ENCODE results near the gene IFITM1. TPM values are rescaled to one million over a fixed set of nuclear protein-coding genes. Genes with fewer than 3 reads are reported as not detected.
A peak's percentile ranks its signal among the peaks of the same experiment; 100 is the strongest.
"Not testable (repeated sequence)": the region's sequence is repeated elsewhere in the genome, so short reads cannot be mapped to it uniquely, and the experiment has no call there.

Gene IFITM1
- total RNA-seq = 100 to 1,000 TPM; 459 to 909 TPM

- Mint-ChIP-seq H3K4me3 (peak within 1 kb of the TSS; percentile 97), H3K4me1 (peaks cover 38% of the 10 kb centered on the region), H3K9me3 (ENCODE audit: low read depth) (no peaks in the 10 kb centered on the region), H3K36me3 (peaks cover 50% of the 10 kb centered on the region), H3K27me3 (no peaks in the 10 kb centered on the region), H3K27ac (peak within 1 kb of the TSS; percentile 99)
- CTCF ChIA-PET = no interaction called here
- DNase-seq (peak; percentile 89), ATAC-seq (peak; percentile 48)
These were observed at the start of gene IFITM1 for GRCh38 chr11:313787-314553. Gene IFITM1, plus strand, starts transcription at chr11:314040. Its CDS starts 131 bp downstream, at chr11:314171.

- CTCF ChIA-PET = interaction anchor here (1.3 to 4.2 kb wide), 8 partner anchors 10 to 60 kb away, joined by 3 to 35 read pairs (median 8); partner anchors contain the start of genes BET1L, IFITM2, NLRP6 and PGGHG
- ATAC-seq (no peak), DNase-seq (no peak)
- Mint-ChIP-seq H3K27me3 (no peaks in the 10 kb centered on the region), H3K27ac (no peak overlapping the region), H3K4me3 (peak overlapping the region; percentile 7), H3K4me1 (peaks cover 34% of the 10 kb centered on the region), H3K36me3 (peaks cover 5% of the 10 kb centered on the region), H3K9me3 (ENCODE audit: low read depth) (no peaks in the 10 kb centered on the region)
These were observed 47.0 kb upstream of the IFITM1 start for GRCh38 chr11:266676-267439.

- Mint-ChIP-seq H3K36me3 (peaks cover 5% of the 10 kb centered on the region), H3K4me1 (peaks cover 32% of the 10 kb centered on the region), H3K27ac (peak overlapping the region; percentile 97), H3K9me3 (ENCODE audit: low read depth) (no peaks in the 10 kb centered on the region), H3K4me3 (peak overlapping the region; percentile 86), H3K27me3 (peaks cover 1% of the 10 kb centered on the region)
- CTCF ChIA-PET = interaction anchor here (0.8 to 4.2 kb wide), 10 partner anchors 9 to 250 kb away, joined by 3 to 35 read pairs (median 6); partner anchors contain the start of genes BET1L, IFITM2, NLRP6 and PGGHG
- DNase-seq = peak; percentile 81
- peak; percentile 48 for ATAC-seq
These were observed 46.3 kb upstream of the IFITM1 start for GRCh38 chr11:267491-267994.

- Mint-ChIP-seq H3K4me1 (peaks cover 32% of the 10 kb centered on the region), H3K27ac (peak overlapping the region; percentile 97), H3K4me3 (peak overlapping the region; percentile 86)
- peak; percentile 54 for ATAC-seq
- not testable (repeated sequence) for H3K27me3 Mint-ChIP-seq; H3K36me3 Mint-ChIP-seq; H3K9me3 Mint-ChIP-seq (ENCODE audit: low read depth)
- peak; percentile 90 for DNase-seq
- CTCF ChIA-PET = interaction anchor here (1.0 to 4.2 kb wide), 6 partner anchors 12 to 249 kb away, joined by 5 to 35 read pairs (median 10); partner anchors contain the start of genes IFITM2, NLRP6 and PGGHG
These were observed 45.1 kb upstream of the IFITM1 start for GRCh38 chr11:268716-269145.

GRCh38 chr11:269146-269890 lies 44.5 kb upstream of the IFITM1 start:
- Mint-ChIP-seq H3K4me1 (peaks cover 32% of the 10 kb centered on the region), H3K4me3 (peak overlapping the region; percentile 86), H3K36me3 (peaks cover 5% of the 10 kb centered on the region), H3K9me3 (ENCODE audit: low read depth) (no peaks in the 10 kb centered on the region), H3K27me3 (peaks cover 11% of the 10 kb centered on the region), H3K27ac (peak overlapping the region; percentile 97)
- CTCF ChIA-PET = interaction anchor here (1.0 to 4.2 kb wide), 5 partner anchors 11 to 179 kb away, joined by 6 to 35 read pairs (median 10); partner anchors contain the start of genes IFITM2, NLRP6 and PGGHG
- ATAC-seq (peak; percentile 57), DNase-seq (peak; percentile 80)

GRCh38 chr11:270451-271318 lies 43.2 kb upstream of the IFITM1 start:
- peak; percentile 39 for DNase-seq
- Mint-ChIP-seq H3K36me3 (peaks cover 5% of the 10 kb centered on the region), H3K27me3 (peaks cover 20% of the 10 kb centered on the region), H3K27ac (no peak overlapping the region), H3K4me1 (peaks cover 32% of the 10 kb centered on the region), H3K9me3 (ENCODE audit: low read depth) (no peaks in the 10 kb centered on the region), H3K4me3 (no peak overlapping the region)
- no peak for ATAC-seq
- CTCF ChIA-PET = no interaction called here

- Mint-ChIP-seq H3K36me3 (peaks cover 9% of the 10 kb centered on the region), H3K4me3 (no peak overlapping the region), H3K27ac (no peak overlapping the region), H3K9me3 (ENCODE audit: low read depth) (no peaks in the 10 kb centered on the region), H3K4me1 (peaks cover 32% of the 10 kb centered on the region), H3K27me3 (peaks cover 25% of the 10 kb centered on the region)
- ATAC-seq (no peak), DNase-seq (no peak)
- CTCF ChIA-PET = no interaction called here
These were observed 42.5 kb upstream of the IFITM1 start for GRCh38 chr11:271319-271715.

GRCh38 chr11:272195-272930 lies 41.5 kb upstream of the IFITM1 start:
- H3K4me3 Mint-ChIP-seq = no peak overlapping the region

GRCh38 chr11:272931-273198 lies 41.0 kb upstream of the IFITM1 start:
- ATAC-seq (no peak), DNase-seq (peak; percentile 37)
- H3K27me3 Mint-ChIP-seq = peaks cover 38% of the 10 kb centered on the region
- peaks cover 29% of the 10 kb centered on the region for H3K4me1 Mint-ChIP-seq
- no peak overlapping the region for H3K4me3 Mint-ChIP-seq
- H3K36me3 Mint-ChIP-seq = peaks cover 21% of the 10 kb centered on the region
- H3K9me3 Mint-ChIP-seq (ENCODE audit: low read depth) = peaks cover 3% of the 10 kb centered on the region
- CTCF ChIA-PET = interaction anchor here (1.1 to 2.0 kb wide), 2 partner anchors 32 to 175 kb away, joined by 3 to 5 read pairs; no protein-coding TSS in a partner anchor
- H3K27ac Mint-ChIP-seq = no peak overlapping the region

More at GRCh38 chr11:272195-272930, 41.5 kb upstream of the IFITM1 start:
- Mint-ChIP-seq H3K4me1 (peaks cover 28% of the 10 kb centered on the region), H3K36me3 (peaks cover 16% of the 10 kb centered on the region), H3K27ac (no peak overlapping the region), H3K9me3 (ENCODE audit: low read depth) (no peaks in the 10 kb centered on the region), H3K27me3 (peaks cover 32% of the 10 kb centered on the region)
- DNase-seq (peak; percentile 38), ATAC-seq (no peak)
- CTCF ChIA-PET = interaction anchor here (1.1 to 2.0 kb wide), 2 partner anchors 33 to 176 kb away, joined by 3 to 5 read pairs; no protein-coding TSS in a partner anchor

GRCh38 chr11:276219-276618 lies 37.6 kb upstream of the IFITM1 start:
- Mint-ChIP-seq H3K36me3 (peaks cover 18% of the 10 kb centered on the region), H3K4me1 (peaks cover 23% of the 10 kb centered on the region), H3K27ac (no peak overlapping the region), H3K9me3 (ENCODE audit: low read depth) (peaks cover 3% of the 10 kb centered on the region), H3K27me3 (peaks cover 55% of the 10 kb centered on the region), H3K4me3 (no peak overlapping the region)
- no peak for DNase-seq
- CTCF ChIA-PET = interaction anchor here (0.7 to 1.5 kb wide), 4 partner anchors 9 to 29 kb away, joined by 3 to 5 read pairs (median 3); no protein-coding TSS in a partner anchor
- ATAC-seq = no peak
